ENCODE measurements around the gene DDX41.
A peak's percentile ranks its signal among the peaks of the same experiment; 100 is the strongest.
"Not testable (repeated sequence)": the region's sequence is repeated elsewhere in the genome, so short reads cannot be mapped to it uniquely, and the experiment has no call there.

DDX41 gene

GRCh38 chr5:177537389-177538361 lies 20.9 kb upstream of the DDX41 start:
- no peak for DNase-seq

- no peak for DNase-seq
These were observed 19.6 kb upstream of the DDX41 start for GRCh38 chr5:177536386-177536785.

GRCh38 chr5:177535125-177535524 lies 18.4 kb upstream of the DDX41 start:
- no peak for DNase-seq

GRCh38 chr5:177534433-177534832 lies 17.7 kb upstream of the DDX41 start:
- DNase-seq, result not testable (repeated sequence)

GRCh38 chr5:177531209-177531940 lies 14.6 kb upstream of the DDX41 start:
- no peak for DNase-seq

GRCh38 chr5:177530638-177531037 lies 13.9 kb upstream of the DDX41 start:
- DNase-seq, result no peak

GRCh38 chr5:177529247-177530203 lies 12.8 kb upstream of the DDX41 start:
- peak; percentile 41 for DNase-seq

GRCh38 chr5:177528631-177529030 lies 11.9 kb upstream of the DDX41 start:
- DNase-seq, result no peak

- no peak for DNase-seq
These were observed 10.8 kb upstream of the DDX41 start for GRCh38 chr5:177527595-177527994.

- DNase-seq, result no peak
These were observed 10.0 kb upstream of the DDX41 start for GRCh38 chr5:177526791-177527190.

GRCh38 chr5:177526191-177526590 lies 9.4 kb upstream of the DDX41 start:
- DNase-seq, result no peak

GRCh38 chr5:177524941-177525655 lies 8.3 kb upstream of the DDX41 start:
- DNase-seq, result no peak

GRCh38 chr5:177524539-177524900 lies 7.8 kb upstream of the DDX41 start:
- DNase-seq, result no peak

GRCh38 chr5:177523711-177524538 lies 7.2 kb upstream of the DDX41 start:
- DNase-seq, result no peak

GRCh38 chr5:177520916-177521513 lies 4.3 kb upstream of the DDX41 start:
- DNase-seq, result no peak

GRCh38 chr5:177520271-177520670 lies 3.5 kb upstream of the DDX41 start:
- DNase-seq, result no peak

GRCh38 chr5:177519463-177520235 lies 2.9 kb upstream of the DDX41 start:
- no peak for DNase-seq

- DNase-seq, result no peak
These were observed 1.2 kb downstream of the DDX41 start for GRCh38 chr5:177515580-177515979.

- no peak for DNase-seq
These were observed 2.2 kb downstream of the DDX41 start for GRCh38 chr5:177514541-177514940.

GRCh38 chr5:177513500-177513899 lies 3.3 kb downstream of the DDX41 start:
- DNase-seq, result no peak

Data from NCI-H2227 treated with DMSO at 0.1 percent for 48 hours (cell line).